CD4-positive, alpha-beta T cell treated with Interleukin-6 for 4 hours (primary cell): ENCODE results near the gene ZNF483.
"Not testable (repeated sequence)": the region's sequence is repeated elsewhere in the genome, so short reads cannot be mapped to it uniquely, and the experiment has no call there.

ENCODE experiments used
- DNase-seq: peaks from one replicate; pipeline ENCODE4 v3.0.0-alpha.2; 2020; ENCODE audit warnings: mixed read lengths

ZNF483 gene

DNA sequence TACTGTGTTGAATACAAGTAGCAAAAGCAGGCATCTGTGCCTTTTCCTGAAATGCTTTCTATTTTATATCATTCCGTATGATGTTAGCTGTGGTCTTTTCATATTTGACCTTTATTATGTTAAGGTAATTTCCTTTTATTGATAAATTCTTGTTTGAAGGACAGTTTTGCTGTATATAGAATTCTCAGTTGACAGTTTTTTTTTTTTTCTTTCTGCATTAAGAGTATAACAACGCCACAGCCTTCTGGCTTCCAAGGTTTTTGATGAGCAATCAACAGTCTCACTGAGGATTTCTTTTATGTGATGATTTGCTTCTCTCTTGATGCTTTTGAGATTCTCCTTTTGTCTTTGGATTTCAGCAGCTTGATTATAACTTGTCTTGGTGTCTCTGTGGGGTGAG is 23.6 kb downstream of the ZNF483 start:
- no peak for DNase-seq

- DNase-seq, result not testable (repeated sequence)
These were observed 30.4 kb downstream of the ZNF483 start for GRCh38 chr9:111555425-111555824.

GRCh38 chr9:111559000-111559610 is 34.1 kb downstream of the ZNF483 start:
- DNase-seq, result no peak

DNA sequence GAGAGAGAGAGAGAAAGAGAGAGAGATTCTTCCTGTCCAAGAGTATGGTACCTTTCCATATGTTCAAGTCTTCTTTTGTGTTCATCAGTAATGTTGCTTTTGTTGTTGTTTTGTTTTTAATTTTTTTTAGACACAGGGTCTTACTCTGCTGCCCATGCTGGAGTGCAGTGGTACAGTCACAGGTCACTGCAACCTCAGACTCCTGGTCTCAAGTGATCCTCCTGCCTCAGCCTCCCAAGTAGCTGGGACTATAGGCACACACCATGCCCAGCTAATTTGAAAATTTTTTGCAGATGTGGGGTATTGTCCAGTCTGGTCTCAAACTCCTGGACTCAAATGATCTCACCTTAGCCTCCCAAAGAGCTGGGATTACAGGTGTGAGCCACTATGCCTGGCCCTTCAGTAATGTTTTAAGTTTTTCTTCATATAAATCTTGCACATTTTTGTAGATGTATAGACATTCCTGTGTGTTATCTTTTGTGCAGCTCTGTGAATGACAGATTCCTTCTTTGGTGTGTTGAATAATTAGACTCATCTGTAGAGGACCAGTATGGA is 36.3 kb downstream of the ZNF483 start:
- DNase-seq, result no peak

DNA sequence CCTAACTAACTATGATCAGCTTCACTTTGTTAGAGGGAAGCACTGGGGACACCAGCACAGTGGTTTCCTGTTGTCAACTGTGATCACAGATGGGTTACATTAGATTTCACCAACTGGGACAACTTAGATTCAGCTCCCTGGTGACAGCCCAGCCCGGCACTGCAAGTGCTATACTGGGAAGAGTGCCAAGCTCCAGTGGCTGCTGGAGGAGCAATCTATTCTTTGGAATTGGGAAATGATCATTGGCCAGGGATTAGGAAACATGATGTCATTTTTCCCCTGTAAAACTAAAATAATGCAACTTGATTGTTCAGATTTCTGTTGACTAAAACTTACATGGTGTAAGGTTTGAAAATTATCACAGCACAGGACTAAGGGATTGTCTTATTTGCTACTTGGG is 41.3 kb downstream of the ZNF483 start:
- DNase-seq, result no peak

DNA sequence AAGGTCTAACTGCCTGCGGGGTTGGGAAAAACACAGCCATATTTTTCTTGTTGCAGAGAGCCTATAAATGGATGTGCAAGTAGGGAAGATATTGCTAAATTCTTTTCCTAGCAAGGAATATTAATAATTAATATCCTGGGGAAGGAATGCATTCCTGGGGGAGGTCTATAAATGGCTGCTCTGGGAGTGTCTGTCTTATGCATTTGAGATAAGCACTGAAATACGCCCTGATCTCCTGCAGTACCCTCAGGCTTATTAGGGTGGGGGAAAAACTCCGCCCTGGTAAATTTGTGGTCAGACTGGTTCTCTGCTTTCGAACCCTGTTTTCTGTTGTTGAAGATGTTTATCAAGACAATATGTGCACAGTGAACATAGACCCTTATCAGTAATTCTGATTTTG is 43.1 kb downstream of the ZNF483 start:
- not testable (repeated sequence) for DNase-seq

DNA sequence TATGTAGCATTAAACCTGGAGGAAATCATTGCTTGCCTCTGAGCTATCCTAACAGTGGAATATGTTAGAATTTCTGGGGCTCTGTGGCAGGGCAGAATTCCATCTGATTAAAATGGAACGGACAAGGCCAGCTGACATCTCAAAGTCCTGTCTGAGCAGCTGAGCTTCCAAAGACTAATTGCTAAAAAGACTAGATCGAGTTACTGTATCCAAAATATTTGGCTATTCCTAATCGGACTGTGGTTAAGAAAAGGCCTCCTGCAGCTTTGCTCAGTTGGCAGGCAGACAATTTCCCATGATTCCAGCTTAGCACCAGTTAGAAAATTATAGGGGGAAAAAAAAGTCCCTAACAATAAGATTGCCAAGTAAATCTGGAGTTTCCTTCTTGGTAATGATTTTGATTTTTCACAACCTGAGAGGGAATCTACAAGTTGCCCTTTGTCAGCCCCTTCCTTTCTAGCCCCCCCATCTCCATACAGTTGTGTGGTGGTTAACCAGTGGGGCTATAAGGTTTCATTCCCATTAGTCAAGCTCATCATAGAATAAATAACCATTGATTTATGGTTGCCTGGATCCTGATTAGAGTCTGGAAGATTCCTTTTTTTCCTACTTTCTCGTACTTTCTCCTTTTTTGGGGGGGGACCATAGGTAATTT is 48.1 kb downstream of the ZNF483 start:
- no peak for DNase-seq

DNA sequence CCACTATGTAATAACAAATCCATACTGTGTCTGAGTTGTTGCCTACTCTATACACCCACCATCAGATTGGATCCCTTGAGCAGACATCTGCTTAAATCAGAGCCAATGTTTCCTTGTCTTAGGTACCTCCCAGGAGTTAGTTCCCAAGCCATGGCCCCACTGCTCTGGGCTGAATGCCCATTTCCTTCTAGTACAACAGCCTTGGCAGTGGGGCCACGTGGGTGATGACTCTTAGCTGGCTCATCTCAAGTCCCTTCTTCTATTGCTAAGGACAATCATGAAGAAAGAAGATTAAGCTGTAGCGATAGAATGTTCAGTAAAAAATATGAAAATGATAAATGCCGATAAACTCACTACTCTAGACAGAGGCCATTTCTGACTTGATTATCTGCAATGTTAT is 57.9 kb downstream of the ZNF483 start:
- DNase-seq, result no peak

- no peak for DNase-seq
These were observed 61.4 kb downstream of the ZNF483 start for GRCh38 chr9:111586378-111586777.

DNA sequence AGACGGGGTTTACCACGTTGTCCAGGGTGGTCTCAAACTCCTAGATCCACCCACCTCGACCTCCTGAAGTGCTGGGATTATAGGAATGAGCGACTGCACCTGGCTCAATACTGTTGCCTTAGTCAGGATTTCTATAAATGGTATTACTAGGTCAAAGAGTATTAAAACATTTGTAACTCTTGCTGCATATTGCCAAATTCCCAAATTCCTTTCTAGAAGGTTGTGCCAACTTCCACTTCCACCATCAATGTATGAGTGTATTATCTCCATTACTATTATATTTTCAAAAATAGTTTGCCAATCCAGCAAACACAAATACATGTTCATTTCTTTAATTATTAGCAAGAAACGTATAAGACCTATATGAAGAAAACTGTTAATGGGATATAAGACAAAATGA is 63.9 kb downstream of the ZNF483 start:
- no peak for DNase-seq

- DNase-seq, result peak; percentile 78
These were observed 73.1 kb downstream of the ZNF483 start for GRCh38 chr9:111597852-111598732.

DNA sequence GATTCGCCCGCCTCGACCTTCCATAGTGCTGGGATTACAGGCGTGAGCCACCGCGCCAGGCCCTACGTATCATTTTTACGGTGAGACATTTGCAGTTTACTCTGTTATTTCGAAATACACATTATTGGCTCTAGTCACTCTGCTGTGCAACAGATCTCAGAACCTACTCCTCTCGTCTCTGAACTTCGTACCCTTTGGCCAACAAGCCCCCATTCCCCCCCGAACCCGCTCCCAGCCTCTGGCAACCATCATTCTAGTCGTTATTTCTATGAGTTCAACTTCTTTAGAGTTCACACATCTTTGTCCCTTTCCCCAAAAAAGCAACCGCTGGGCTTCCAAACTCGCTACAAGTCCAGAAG is 73.7 kb downstream of the ZNF483 start:
- peak; percentile 3 for DNase-seq

GRCh38 chr9:111599092-111599954 is 74.3 kb downstream of the ZNF483 start, which contains the start of gene PTGR1:
Gene PTGR1 (minus strand): TSS chr9:111599647. CDS start chr9:111597422, 2,225 bp downstream.
- DNase-seq, result peak; percentile 19

DNA sequence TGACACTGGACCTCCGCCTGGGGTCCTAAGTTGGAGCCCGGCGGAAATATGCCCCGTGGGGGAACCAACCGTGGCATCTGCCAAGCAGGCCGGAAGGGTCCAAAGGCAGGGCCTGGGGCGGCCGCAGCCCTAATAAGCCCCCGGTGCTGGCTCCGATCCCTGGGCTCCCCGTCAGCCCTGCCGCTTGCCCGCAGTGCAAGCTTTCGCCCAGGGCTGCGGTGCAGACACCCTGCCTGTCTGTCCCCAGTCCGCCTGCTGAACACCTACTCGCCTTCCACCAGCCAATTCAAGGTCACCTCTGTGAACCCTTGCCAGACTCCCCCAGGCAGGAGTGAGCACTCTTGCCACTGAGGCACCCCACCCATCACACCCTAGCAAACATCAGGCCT is 75.0 kb downstream of the ZNF483 start:
- no peak for DNase-seq

DNA sequence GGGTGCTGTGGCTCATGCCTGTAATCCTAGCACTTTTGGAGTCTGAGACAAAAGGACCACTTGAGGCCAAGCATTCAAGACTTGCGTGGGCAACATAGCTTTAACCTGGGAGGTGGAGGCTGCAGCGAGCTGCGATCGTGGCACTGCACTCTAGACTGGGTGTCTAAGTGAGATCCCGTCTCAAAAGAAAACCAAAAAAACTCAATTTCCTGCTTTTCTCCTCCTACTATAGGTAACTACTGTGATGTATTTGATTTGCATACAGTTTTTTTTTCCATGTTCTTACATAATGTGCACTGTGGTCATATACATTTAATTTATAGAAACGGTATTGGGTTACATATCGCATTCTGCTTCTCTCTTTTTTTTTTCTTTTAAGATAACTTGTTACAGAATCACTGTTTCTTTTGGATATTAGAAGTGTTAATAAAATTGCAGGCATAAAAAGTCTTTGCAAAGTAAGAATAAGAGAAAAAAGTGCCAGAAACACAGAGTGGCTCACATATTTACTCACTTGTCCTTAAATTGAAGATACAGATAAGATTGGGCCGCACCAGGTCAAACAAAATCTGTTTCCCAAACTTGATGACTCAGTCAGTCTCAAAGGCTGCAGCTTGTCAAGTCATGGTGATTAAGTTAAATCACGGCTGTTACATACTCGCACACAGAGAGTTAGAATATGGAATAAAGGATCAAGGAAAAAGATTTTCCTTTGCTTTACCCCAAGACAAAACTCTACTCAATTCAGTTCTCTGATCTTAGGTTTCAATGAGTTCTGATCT is 76.4 kb downstream of the ZNF483 start:
- no peak for DNase-seq

DNA sequence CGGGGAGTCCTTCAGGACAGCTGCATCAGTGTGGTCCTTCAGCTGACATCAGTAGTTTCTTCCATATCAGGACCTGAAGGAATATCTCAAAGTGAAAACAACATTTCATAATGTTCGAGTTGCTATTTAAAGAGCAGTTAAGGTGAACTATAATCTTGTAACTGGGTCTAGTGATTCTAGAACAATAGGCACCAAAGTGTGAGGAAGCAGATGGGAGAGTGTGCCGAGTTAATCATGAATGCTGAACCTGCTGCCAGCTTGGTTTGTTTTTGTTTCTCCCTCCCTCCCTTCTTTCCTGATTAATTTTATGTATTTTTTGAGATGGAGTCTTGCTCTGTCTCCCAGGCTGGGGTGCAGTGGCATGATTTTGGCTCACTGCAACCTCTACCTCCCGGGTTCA is 78.1 kb downstream of the ZNF483 start:
- no peak for DNase-seq

- DNase-seq, result no peak
These were observed 79.2 kb downstream of the ZNF483 start for GRCh38 chr9:111604054-111604615.

DNA sequence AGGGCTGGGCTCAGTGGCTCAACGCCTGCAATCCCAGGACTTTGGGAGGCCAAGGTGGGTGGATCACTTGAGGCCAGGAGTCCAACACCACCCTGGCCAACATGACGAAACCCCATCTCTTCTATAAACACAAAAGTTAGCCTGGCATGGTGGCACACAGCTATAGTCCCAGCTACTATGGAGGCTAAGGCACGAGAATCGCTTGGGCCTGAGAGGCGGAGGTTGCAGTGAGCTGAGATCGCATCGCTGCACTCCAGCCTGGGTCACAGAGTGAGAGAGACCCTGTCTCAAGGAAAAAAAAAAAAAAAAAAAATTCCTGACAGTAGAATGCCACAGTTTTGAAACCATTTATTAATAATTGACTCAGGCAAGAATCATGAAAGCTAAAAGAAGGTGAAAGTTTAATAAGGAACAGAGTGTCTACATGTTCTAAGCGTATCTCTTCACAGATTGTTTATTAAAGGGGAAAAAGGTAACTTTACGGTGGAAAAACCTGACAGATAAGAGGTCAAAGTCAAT is 80.1 kb downstream of the ZNF483 start:
- DNase-seq, result no peak

DNA sequence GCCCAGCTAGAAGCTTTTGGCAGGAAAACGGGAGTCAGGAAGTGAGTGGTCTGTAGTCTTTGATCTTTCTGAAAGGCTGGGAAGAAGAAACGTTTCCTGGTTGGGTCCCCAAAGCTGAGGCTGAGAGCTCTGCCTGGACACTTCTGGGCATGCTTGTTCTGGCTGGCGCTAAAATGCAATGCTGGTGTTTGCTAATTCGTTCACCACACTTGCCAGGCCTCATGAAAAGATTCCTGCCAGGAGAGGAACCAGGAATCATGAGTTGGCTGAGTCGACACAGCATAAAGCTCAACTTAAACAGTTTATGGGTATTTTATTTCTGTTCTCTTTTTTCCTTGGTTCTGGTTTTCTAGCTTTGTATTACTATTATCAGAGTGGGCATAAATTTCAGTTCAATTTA is 85.2 kb downstream of the ZNF483 start:
- no peak for DNase-seq

GRCh38 chr9:111610845-111611244 is 85.9 kb downstream of the ZNF483 start:
- DNase-seq, result no peak

GRCh38 chr9:111613436-111614040 is 88.6 kb downstream of the ZNF483 start:
- no peak for DNase-seq
